Mammary epithelial cell (primary cell): ENCODE measurements around the gene PLPP4.

Experiments used
- EZH2 ChIP-seq: IDR thresholded peaks from 2 replicates; pipeline ENCODE4 v1.6.1; 2012; ENCODE audit warnings: low read length, inconsistent platforms, borderline replicate concordance
- TF ChIP-seq, protein P1 (sequence below), 2 donors: IDR thresholded peaks in 1 of 2; conservative IDR thresholded peaks in 1 of 2; 2 replicates each; pipeline ENCODE4 v1.5.1; 2011 to 2012; ENCODE audit warnings: inconsistent platforms in 2 of 2, low read length in 2 of 2, mild to moderate bottlenecking in 2 of 2, control low read depth in 1 of 2, low read depth in 1 of 2; ENCODE audit not compliant: insufficient read depth in 1 of 2; ENCODE audit errors: extremely low read depth in 1 of 2

DNA sequence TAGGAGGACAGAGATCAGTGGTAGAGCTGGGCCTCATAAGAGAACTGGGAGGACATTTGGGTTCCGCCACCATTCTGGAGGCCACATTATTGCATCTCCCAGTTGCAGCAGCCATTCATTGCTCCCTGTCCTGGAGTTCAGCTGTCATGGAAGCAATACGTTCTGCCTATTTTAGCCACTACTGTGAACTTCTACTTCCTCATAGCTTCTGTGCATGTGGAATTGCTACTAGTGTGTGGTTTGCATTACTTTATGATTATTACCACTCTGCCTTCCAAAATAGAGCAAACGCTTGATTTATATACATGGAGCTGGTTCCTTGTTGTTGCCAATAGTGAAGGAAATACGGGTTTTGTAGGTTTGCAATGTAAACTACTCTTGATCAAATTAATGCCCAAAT, 47.2 kb upstream of the PLPP4 start:
- TF ChIP-seq, protein P1, sequence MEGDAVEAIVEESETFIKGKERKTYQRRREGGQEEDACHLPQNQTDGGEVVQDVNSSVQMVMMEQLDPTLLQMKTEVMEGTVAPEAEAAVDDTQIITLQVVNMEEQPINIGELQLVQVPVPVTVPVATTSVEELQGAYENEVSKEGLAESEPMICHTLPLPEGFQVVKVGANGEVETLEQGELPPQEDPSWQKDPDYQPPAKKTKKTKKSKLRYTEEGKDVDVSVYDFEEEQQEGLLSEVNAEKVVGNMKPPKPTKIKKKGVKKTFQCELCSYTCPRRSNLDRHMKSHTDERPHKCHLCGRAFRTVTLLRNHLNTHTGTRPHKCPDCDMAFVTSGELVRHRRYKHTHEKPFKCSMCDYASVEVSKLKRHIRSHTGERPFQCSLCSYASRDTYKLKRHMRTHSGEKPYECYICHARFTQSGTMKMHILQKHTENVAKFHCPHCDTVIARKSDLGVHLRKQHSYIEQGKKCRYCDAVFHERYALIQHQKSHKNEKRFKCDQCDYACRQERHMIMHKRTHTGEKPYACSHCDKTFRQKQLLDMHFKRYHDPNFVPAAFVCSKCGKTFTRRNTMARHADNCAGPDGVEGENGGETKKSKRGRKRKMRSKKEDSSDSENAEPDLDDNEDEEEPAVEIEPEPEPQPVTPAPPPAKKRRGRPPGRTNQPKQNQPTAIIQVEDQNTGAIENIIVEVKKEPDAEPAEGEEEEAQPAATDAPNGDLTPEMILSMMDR (conservative IDR thresholded peaks at IDR 0.05 in 1 of 2, IDR thresholded peaks at IDR 0.05 in 1 of 2; ENCODE audit: extremely low read depth in 1 of 2, insufficient read depth in 1 of 2, low read depth in 1 of 2, low read length in 2 of 2), result no peak
- no peak for TF ChIP-seq EZH2
